Esophagus mucosa (tissue), 1 donor: ENCODE data around the gene CD300A. TPM values are rescaled to one million over a fixed set of nuclear protein-coding genes. Genes with fewer than 3 reads are reported as not detected.

Source experiments
- ATAC-seq: fragments of 200-7000 bp; cut with Tn5 transposase; one replicate; pipeline ENCODE4 v1.9.1; 2020
- total RNA-seq: library from RNA; stranded (reverse); gene quantifications from one replicate; pipeline ENCODE4 v1.2.4, GENCODE V29; 2023
- donor health status: DM: yes; HTN: yes; CAD: no.

Gene CD300A
- total RNA-seq, 1 donor from 2014 or later = 0.64 TPM

- ATAC-seq = no peak
Observed at GRCh38 chr17:74441537-74441936, 24.9 kb upstream of the CD300A start.

- no peak for ATAC-seq
Observed at GRCh38 chr17:74442291-74442669, 24.2 kb upstream of the CD300A start.

GRCh38 chr17:74442670-74443515 is 23.5 kb upstream of the CD300A start:
- peak; percentile 83 for ATAC-seq

GRCh38 chr17:74443516-74444296 is 22.7 kb upstream of the CD300A start:
- ATAC-seq = no peak

GRCh38 chr17:74444406-74444805 is 22.0 kb upstream of the CD300A start:
- no peak for ATAC-seq

- ATAC-seq = no peak
Observed at GRCh38 chr17:74445158-74445557, 21.3 kb upstream of the CD300A start.

GRCh38 chr17:74446551-74447500 is 19.6 kb upstream of the CD300A start:
- ATAC-seq = no peak

GRCh38 chr17:74447628-74448159 is 18.7 kb upstream of the CD300A start:
- no peak for ATAC-seq

GRCh38 chr17:74448756-74449155 is 17.7 kb upstream of the CD300A start:
- no peak for ATAC-seq

- no peak for ATAC-seq
Observed at GRCh38 chr17:74449306-74449705, 17.1 kb upstream of the CD300A start.

- ATAC-seq = no peak
Observed at GRCh38 chr17:74449773-74450172, 16.7 kb upstream of the CD300A start.

- no peak for ATAC-seq
Observed at GRCh38 chr17:74450231-74450630, 16.2 kb upstream of the CD300A start.

GRCh38 chr17:74450925-74451403 is 15.5 kb upstream of the CD300A start:
- no peak for ATAC-seq

GRCh38 chr17:74451557-74451956 is 14.9 kb upstream of the CD300A start:
- no peak for ATAC-seq

- ATAC-seq = no peak
Observed at GRCh38 chr17:74452033-74452840, 14.2 kb upstream of the CD300A start.

GRCh38 chr17:74452841-74453661 is 13.4 kb upstream of the CD300A start:
- no peak for ATAC-seq

GRCh38 chr17:74453665-74454196 is 12.7 kb upstream of the CD300A start:
- peak; percentile 82 for ATAC-seq

- ATAC-seq = peak; percentile 23
Observed at GRCh38 chr17:74454197-74455024, 12.0 kb upstream of the CD300A start.

- ATAC-seq = no peak
Observed at GRCh38 chr17:74455025-74455545, 11.3 kb upstream of the CD300A start.
